NCI-H2107 treated with DMSO at 0.1 percent for 48 hours (cell line): ENCODE data around the gene MS4A3.
"Not testable (repeated sequence)": the region's sequence is repeated elsewhere in the genome, so short reads cannot be mapped to it uniquely, and the experiment has no call there.

Experiments
- DNase-seq: peaks from one replicate; lab custom pipeline; 2025; ENCODE audit not compliant: unreplicated experiment; lab: John Stamatoyannopoulos, UW

Gene MS4A3, protein sequence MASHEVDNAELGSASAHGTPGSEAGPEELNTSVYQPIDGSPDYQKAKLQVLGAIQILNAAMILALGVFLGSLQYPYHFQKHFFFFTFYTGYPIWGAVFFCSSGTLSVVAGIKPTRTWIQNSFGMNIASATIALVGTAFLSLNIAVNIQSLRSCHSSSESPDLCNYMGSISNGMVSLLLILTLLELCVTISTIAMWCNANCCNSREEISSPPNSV

DNA sequence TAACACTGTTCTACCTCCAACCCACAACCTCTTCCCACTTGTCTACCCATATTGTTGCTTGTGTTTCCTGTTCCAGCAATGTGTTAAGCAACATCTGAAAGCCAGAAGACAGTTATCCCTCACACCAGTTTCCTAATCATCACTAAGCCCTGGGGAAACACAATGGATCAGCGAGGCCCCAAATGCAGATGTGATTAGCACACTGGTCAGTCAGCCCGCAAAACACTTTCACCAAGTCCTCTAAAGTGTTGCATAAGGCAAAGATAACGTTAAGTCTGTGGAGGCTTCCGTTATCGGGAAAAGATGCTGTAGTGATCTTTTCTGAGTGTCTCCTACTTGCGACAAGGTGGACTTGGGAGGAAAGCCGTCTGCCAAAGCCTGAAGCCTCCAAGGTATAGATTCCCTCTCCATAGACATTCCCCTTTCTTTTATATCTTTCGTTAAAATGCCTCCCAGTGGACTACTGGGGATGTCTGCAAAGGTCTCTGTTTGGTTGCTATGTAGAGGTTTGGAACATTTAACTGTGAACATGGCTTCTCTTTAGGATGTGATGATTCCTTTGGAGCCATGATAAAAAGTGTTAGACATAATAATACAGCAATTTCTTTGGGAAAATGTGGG, at the start of gene MS4A3:
Gene MS4A3, plus strand, starts transcription at position 317 of the 621 bp plus-strand sequence. CDS start 4,496 bp downstream, outside the sequence.
- DNase-seq, result no peak

DNA sequence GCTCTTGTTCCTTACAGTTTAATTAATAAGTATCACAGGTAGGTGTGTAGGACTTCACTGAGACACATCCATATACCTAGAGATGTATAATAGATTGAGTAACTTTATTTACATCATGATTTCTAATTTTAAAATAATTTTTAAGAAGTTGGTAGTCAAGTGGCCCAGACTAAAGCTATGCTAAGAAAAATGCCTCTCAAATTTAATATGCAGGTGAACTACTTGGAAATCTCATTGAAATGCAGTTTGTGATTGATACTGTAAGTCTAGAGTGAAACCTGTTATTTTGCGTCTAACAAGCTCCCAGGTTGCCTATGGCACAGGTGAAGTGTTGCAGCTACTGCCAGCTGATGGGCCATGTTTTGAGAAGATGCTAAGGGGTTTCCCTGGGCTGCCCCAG, 39.6 kb upstream of the MS4A3 start, which contains the start of gene OOSP4B:
Gene OOSP4B, plus strand, starts transcription at position 301 of the 400 bp plus-strand sequence.
- DNase-seq, result no peak

DNA sequence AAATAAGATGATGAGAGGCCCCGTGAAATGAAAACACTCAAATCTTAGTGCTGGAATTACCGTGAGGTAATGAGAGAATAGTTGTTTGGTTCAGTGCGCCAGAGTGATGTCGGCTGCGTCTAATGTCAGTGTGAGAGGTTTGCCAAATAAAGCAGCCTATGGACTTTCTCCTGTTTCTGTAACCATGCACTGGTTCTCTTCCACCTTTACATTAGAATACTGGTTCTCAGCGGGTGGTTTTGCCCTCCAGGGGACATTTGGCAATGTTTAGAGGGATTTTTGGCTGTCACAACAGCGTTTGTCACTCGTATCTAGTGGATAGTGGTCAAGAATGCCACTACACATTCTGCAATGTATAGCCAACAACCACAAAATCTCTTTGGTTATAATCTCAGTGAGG, 38.4 kb upstream of the MS4A3 start:
- no peak for DNase-seq

DNA sequence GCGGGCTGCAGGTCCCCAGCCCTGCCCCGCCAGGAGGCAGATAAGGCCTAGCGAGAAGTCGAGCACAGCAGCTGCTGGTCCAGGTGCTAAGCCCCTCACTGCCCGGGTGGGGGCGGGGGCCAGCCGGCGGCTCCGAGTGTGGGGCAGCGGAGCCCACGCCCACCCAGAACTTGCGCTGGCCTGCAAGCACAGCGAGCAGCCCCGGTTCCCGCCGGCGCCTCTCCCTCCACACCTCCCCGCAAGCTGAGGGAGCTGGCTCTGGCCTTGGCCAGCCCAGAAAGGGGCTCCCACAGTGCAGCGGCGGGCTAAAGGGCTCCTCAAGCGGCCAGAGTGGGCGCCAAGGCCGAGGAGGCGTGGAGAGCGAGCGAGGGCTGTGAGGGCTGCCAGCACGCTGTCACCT, 36.1 kb upstream of the MS4A3 start:
- not testable (repeated sequence) for DNase-seq

DNA sequence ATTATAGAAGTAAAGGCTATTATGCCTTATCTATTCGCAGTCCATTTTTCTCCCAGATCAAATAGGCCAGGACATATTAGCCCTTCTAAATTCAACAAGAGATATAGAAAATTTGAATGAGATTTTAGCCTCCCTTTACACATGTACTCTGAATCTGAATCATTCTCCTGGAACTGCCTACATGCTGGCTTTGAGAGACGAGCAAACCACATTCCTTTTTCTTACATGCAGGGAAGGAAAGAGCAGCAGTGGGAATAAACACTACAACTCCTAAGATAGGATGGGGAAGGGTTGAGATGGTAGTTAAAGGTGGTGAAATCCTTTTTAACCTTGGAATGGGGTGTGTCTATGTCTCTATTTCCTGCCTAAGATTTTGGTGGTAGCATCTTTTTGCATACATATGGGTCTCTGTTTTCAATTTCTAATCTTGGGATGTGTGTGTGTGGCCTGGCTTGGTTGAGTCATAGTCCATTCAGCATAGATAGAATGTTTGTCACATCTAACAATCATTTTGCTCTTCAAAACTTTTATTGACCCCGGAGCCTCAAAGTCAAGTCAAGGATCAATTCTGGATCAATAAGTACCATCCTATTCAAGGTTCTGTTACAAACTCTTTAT, 27.3 kb upstream of the MS4A3 start:
- no peak for DNase-seq

DNA sequence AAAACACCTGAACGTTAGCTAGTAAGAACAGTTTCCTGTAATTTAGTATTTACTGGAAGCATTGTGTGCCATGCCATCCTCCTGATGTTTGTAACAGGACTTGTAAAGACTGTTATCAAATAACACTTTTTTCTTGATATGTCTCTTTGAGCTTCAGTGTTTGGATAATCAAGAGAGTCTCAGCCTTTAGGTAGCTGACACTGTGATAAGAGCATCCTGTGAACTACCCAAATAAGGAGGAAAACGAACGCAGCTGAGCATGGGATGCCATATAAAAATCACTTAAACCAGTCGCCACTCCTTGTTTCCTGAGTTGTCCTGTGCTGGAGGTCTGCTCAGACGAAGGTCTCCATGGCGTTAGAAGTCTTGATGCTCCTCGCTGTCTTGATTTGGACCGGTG, 16.4 kb upstream of the MS4A3 start, which contains the start of gene OOSP2:
Gene OOSP2, plus strand, starts transcription at position 301 of the 400 bp plus-strand sequence. Its CDS starts 51 bp downstream, at position 352.
- no peak for DNase-seq

DNA sequence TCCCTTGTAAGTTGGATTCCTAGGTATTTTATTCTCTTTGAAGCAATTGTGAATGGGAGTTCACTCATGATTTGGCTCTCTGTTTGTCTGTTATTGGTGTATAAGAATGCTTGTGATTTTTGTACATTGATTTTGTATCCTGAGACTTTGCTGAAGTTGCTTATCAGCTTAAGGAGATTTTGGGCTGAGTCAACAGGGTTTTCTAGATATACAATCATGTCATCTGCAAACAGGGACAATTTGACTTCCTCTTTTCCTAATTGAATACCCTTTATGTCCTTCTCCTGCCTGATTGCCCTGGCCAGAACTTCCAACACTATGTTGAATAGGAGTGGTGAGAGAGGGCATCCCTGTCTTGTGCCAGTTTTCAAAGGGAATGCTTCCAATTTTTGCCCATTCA, 6.0 kb upstream of the MS4A3 start:
- not testable (repeated sequence) for DNase-seq

DNA sequence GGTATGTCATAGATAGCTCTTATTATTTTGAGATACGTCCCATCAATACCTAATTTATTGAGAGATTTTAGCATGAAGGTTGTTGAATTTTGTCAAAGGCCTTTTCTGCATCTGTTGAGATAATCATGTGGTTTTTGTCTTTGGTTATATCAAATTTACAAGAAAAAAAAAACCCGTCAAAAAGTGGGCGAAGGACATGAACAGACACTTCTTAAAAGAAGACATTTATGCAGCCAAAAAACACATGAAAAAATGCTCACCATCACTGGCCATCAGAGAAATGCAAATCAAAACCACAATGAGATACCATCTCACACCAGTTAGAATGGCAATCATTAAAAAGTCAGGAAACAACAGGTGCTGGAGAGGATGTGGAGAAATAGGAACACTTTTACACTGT, 5.6 kb upstream of the MS4A3 start:
- DNase-seq, result not testable (repeated sequence)

DNA sequence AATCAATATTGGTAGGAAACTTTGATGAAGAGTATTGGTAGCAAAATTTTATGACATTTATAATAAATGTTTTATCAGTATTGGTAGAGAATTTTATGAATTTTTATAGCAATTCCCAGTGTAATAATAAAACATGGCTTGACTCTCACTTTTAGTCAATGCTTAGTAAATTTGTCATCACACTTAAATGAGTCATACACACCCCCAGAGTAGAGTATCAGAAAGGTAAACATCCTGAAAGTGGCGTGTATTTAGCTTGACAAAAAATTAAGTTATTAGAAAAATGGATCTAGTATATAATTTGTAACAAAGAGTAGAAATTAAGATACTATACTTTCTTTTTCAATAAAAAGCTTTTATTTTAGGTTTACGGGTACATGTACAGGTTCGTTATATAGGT, 2.6 kb downstream of the MS4A3 start:
- no peak for DNase-seq

DNA sequence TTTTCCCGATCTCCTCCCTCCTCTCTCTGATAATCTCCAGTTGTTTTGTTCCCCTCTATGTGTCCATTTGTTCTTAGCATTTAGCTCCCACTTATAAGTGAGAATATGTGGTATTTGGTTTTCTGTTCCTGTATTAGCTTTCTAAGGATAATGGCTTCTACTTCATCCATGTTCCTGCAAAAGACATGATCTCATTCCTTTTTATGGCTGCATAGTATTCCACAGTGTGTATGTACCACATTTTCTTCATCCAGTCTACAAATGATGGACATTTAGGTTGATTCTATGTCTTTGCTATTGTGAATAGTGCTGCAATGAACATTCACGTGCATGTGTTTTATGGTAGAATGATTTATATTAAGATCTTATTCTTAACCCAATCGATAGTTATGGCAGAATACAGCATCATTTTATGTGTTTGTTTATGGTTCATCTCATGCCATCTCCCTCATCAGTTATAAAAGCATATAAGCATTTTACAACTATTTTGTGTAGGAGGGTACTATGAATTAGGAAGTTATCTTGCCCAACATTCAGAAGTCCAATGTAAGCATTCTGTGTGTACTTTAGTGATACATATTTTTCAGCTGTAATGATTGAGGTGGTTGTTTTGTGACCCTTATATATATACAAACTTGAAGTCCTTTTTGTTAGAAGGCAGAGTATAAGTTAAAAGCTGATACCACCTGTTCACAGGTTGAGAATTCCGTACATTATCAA, 3.2 kb downstream of the MS4A3 start:
- no peak for DNase-seq

DNA sequence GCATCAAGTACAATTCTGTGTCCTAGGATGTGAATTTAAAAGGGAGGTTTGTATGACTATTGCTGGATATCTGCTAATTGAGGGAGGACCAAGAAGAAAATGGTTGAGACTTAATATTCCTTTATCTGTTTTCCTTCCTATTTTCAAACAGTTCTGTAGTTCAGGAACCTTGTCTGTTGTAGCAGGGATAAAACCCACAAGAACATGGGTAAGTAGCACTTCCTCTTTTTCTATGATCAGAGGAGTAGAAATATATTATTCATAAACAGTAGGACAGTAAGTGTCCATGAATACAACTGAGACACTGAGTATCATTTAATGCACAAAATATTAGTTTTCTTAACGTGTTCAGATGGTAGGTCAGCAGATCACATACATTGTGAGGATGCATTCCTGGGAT, 7.6 kb downstream of the MS4A3 start:
- DNase-seq, result no peak

DNA sequence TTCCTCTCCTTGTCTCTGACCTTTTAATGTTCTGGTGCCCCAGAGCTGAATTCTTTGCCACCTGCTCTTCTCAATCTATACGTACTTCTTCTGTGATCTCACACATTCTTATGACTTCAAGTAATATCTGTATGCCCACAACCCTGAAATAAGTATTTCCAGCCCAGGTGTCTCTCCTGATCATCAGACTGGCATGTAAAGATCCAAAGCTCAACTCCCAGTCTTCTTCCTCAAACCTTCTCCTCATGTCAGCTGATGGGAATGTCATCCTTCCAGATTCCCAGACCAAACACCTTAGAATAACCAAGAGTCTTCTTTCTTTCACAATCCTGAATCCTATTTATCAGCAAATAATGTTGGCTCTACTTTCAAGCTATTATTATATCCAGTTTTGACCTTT, 9.3 kb downstream of the MS4A3 start:
- no peak for DNase-seq

DNA sequence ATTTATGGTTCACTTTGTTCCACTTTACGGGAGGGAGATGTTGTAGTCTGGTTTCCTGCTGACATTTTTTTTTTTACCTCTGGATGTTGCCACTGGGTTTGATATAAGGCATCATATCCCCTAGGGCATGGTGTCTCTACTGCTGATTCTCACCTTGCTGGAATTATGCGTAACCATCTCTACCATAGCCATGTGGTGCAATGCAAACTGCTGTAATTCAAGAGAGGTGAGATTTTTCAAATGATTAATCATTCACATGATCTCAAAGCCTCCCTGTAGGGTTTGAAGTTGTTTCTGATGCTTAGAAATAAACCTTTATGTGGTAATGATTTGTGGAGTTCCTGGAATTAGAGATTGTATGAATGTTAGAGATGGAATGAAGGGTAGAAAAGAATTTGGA, 13.0 kb downstream of the MS4A3 start:
- no peak for DNase-seq

DNA sequence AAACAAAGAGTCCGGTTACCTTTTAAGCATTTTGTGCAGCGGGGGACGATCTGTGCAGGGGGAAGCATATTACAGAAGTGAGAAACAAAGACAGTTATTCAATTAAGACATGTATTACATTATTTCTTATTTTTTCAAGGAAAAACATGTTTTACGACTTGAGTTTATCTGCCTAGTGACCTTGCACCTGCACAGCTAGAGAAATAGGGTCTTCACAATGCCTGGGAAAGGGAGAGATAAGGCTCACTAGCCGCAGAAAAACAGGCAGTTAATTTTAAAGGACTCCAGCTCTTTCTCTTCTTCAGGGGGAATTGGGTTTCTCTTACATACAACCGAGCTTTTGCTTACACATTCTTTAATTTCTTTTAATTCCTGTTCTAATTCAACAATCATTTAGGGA, 15.2 kb downstream of the MS4A3 start:
- not testable (repeated sequence) for DNase-seq

DNA sequence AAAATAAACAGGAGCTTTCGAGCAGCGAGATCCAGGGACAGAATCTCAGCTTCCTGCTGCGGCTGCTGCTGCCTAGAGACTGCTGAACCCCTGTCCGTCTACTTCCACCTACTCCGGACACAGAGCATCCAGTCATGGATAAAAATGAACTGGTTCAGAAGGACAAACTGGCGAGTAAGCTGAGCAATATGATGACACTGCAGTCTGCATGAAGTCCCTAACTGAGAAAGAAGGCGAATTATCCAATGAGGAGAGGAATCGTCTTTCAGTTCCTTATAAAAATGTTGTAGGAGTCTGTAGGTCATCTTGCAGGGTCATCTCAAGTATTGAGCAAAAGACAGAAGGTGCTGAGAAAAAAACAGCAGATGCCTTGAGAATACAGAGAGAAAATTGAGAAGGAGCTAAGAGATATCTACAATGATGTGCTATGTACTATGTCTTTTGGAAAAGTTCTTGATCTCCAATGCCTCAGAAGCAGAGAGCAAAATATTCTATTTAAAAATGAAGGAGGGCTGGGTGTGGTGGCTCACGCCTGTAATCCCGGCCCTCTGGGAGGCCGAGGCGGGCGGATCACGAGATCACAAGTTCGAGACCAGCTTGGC, 20.9 kb downstream of the MS4A3 start:
- no peak for DNase-seq

DNA sequence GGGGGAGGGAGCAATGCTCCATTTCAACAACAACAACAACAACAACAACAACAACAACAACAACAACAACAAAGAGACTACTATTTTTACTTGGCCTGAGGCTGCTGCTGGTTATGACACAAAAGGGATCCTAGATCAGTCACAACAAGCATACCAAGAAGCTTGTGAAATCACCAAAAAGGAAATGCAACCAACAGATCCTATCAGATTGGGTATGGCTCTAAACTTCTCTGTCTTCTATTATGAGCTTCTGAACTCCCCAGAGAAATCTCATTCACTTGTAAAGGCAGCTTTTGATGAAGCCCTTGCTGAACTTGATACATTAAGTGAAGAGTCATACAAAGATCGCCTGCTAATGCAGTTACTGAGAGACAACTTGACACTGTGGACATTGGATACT, 21.5 kb downstream of the MS4A3 start:
- DNase-seq, result no peak

DNA sequence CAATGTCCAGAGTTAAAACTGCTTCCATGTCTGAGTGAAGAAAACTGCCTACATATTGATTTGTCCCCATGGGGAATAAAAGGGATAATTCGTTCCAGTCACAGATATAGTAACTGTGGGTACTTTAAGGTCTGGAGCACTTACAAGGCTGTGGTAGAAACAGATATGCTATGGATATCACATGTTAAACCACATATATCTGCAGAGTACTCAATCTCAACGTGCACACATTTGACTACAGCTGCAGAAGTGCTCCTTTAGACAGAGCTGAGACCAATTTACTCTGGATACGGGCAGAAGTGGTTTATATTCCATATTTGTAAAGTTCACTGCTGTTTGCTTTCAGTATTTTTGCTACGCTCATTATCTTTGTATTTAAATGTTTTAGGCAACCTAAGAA, 22.3 kb downstream of the MS4A3 start:
- DNase-seq, result no peak

DNA sequence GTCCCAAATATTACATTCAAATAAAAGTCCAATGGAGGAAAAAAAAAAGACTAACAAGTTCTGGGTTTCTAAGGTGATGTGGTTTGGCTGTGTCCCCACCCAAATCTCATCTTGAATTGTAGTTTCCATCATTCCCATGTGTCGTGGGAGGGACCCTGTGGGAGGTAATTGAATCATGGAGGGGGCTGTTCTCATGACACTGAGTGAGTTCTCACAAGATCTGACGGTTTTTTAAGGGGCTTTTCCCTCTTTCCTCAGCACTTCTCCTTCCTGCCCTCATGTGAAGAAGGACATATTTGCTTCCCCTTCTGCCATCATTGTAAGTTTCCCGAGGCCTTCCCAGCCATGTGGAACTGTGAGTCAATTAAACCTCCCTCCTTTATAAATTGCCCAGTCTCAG, 24.1 kb downstream of the MS4A3 start:
- DNase-seq, result no peak

DNA sequence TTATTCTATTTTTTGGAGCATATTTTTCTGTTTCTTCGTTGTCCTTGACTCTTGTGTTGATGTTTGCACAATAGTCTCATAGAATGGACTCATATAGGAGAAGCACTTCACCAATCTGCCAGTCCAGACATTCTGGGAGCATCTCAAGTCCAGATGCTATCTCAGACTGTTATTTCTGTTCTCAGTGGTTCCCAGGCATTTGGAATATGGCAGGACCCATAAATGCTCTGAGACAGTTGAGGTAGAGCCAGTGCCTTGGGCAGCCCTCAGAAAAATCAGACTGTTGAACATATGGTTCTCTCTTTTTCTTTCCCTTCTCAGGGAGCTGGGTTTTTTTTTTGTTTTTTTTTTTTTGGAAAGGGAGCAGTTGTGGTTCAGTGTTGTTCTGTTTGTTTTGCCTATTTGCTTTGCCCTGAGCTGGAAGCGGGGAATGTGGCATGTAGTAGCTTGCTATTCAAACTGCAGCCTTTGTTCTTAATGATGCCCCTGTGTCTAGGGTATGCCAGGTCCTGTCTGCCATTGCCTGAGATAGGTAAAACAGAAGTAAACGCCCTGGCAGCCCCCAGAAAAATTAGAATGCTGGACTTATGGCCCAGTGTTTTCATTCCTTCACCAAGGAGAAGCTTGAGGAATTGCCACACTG, 28.3 kb downstream of the MS4A3 start:
- no peak for DNase-seq

DNA sequence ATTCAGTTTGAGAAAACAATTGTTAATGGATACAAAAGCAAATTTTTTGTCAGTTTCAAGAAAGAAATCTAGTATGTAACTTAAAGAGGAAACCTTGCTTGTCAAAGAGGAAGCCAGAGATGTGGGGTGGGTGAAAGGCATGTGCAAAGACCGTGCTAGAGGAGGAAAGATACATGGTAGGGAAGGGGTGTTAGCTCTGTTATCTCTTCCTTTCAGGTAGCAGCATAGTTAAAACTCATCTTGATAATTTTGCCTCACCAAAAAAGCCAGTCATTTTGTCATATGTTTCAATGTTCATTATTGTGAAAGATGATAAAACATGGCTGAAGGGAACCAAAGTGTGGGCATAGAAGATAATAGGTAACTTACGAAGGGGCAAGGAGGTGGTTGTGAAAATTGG, 29.4 kb downstream of the MS4A3 start:
- no peak for DNase-seq

DNA sequence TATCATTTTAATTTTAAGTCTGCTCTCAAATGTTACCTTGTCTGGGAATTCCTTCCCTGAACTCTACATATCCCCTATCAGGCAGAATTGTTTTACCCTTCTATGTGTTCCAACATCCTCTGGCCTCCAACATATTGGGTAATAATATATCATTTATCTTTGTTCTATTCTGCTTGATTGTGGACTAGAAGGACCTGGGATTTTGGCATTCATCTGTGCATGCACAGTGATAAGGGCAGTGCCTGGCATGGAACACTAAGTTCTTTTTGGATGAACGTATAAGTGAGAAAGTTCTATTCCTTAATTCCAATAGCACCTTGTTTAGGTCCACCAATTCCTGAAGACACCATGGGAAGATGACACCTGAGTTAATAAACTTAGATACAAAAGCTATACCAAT, 30.8 kb downstream of the MS4A3 start:
- no peak for DNase-seq
